ENCODE data around the gene C14orf132.

Gene C14orf132

GRCh38 chr14:96126339-96126782 lies 87.2 kb downstream of the C14orf132 start:
- DNase-seq, result no peak

GRCh38 chr14:96126783-96127271 lies 87.7 kb downstream of the C14orf132 start:
- H4K20me1 ChIP-seq (ENCODE audit: insufficient read depth, low read length), result no peaks in the 10 kb centered on the region
- ATAC-seq (ENCODE audit: insufficient read depth, low read depth) (no peak), DNase-seq (no peak)
- H3K27me3 ChIP-seq (ENCODE audit: insufficient read depth, low read length, poor library complexity), result no peaks in the 10 kb centered on the region
- no peaks in the 10 kb centered on the region for H3K79me2 ChIP-seq (ENCODE audit: insufficient read depth, low read length)
- H3K36me3 ChIP-seq (ENCODE audit: insufficient read depth, low read length), result no peaks in the 10 kb centered on the region
- H3K4me1 ChIP-seq (ENCODE audit: insufficient read depth, low read length), result no peaks in the 10 kb centered on the region
- TF ChIP-seq CTCF (IDR thresholded peaks at IDR 0.05; ENCODE audit: borderline replicate concordance, extremely low read depth, low read length, poor library complexity, severe bottlenecking), result no peak
- no peak for TF ChIP-seq EZH2 (IDR thresholded peaks at IDR 0.05; ENCODE audit: borderline replicate concordance, low read depth, low read length, severe bottlenecking)
- H3K27ac ChIP-seq (ENCODE audit: low read length), result no peak overlapping the region
- no peak overlapping the region for H3K4me3 ChIP-seq (ENCODE audit: low read depth in 1 of 2, low read length in 2 of 2)
- H3K9ac ChIP-seq (ENCODE audit: low read depth, low read length), result no peak overlapping the region
- no peaks in the 10 kb centered on the region for H3K9me3 ChIP-seq (ENCODE audit: insufficient read depth, low read length, severe bottlenecking)
- no peak overlapping the region for H3K4me2 ChIP-seq (ENCODE audit: insufficient read depth, low read length)
- H2AFZ ChIP-seq (ENCODE audit: low read depth, low read length), result no peak overlapping the region

More at GRCh38 chr14:96126339-96126782, 87.2 kb downstream of the C14orf132 start:
- Histone ChIP-seq H2AFZ (ENCODE audit: low read depth, low read length) (no peak overlapping the region), H3K36me3 (ENCODE audit: insufficient read depth, low read length) (no peaks in the 10 kb centered on the region), H3K9me3 (ENCODE audit: insufficient read depth, low read length, severe bottlenecking) (no peaks in the 10 kb centered on the region), H3K79me2 (ENCODE audit: insufficient read depth, low read length) (no peaks in the 10 kb centered on the region), H3K4me1 (ENCODE audit: insufficient read depth, low read length) (no peaks in the 10 kb centered on the region), H4K20me1 (ENCODE audit: insufficient read depth, low read length) (no peaks in the 10 kb centered on the region), H3K9ac (ENCODE audit: low read depth, low read length) (no peak overlapping the region), H3K4me2 (ENCODE audit: insufficient read depth, low read length) (no peak overlapping the region), H3K4me3 (ENCODE audit: low read depth in 1 of 2, low read length in 2 of 2) (no peak overlapping the region), H3K27ac (ENCODE audit: low read length) (no peak overlapping the region), H3K27me3 (ENCODE audit: insufficient read depth, low read length, poor library complexity) (no peaks in the 10 kb centered on the region)
- ATAC-seq (ENCODE audit: insufficient read depth, low read depth), result 0 out of 3 replicates have a peak, but pooled peaks have one; percentile 40
- TF ChIP-seq EZH2 (IDR thresholded peaks at IDR 0.05; ENCODE audit: borderline replicate concordance, low read depth, low read length, severe bottlenecking), result no peak

- Histone ChIP-seq H3K27me3 (ENCODE audit: insufficient read depth, low read length, poor library complexity) (no peaks in the 10 kb centered on the region), H4K20me1 (ENCODE audit: insufficient read depth, low read length) (no peaks in the 10 kb centered on the region), H3K4me3 (ENCODE audit: low read depth in 1 of 2, low read length in 2 of 2) (no peak overlapping the region), H3K27ac (ENCODE audit: low read length) (no peak overlapping the region), H3K4me2 (ENCODE audit: insufficient read depth, low read length) (no peak overlapping the region), H3K4me1 (ENCODE audit: insufficient read depth, low read length) (no peaks in the 10 kb centered on the region), H3K79me2 (ENCODE audit: insufficient read depth, low read length) (no peaks in the 10 kb centered on the region), H3K36me3 (ENCODE audit: insufficient read depth, low read length) (no peaks in the 10 kb centered on the region), H2AFZ (ENCODE audit: low read depth, low read length) (no peak overlapping the region), H3K9me3 (ENCODE audit: insufficient read depth, low read length, severe bottlenecking) (no peaks in the 10 kb centered on the region), H3K9ac (ENCODE audit: low read depth, low read length) (no peak overlapping the region)
- ATAC-seq (ENCODE audit: insufficient read depth, low read depth), result no peak
- TF ChIP-seq EZH2 (IDR thresholded peaks at IDR 0.05; ENCODE audit: borderline replicate concordance, low read depth, low read length, severe bottlenecking) (no peak), CTCF (IDR thresholded peaks at IDR 0.05; ENCODE audit: borderline replicate concordance, extremely low read depth, low read length, poor library complexity, severe bottlenecking) (no peak)
- DNase-seq, result no peak
Measured at GRCh38 chr14:96129128-96129736, 90.1 kb downstream of the C14orf132 start.

- Histone ChIP-seq H3K4me3 (ENCODE audit: low read depth in 1 of 2, low read length in 2 of 2) (no peak overlapping the region), H3K79me2 (ENCODE audit: insufficient read depth, low read length) (no peaks in the 10 kb centered on the region), H3K9me3 (ENCODE audit: insufficient read depth, low read length, severe bottlenecking) (no peaks in the 10 kb centered on the region), H3K9ac (ENCODE audit: low read depth, low read length) (no peak overlapping the region), H4K20me1 (ENCODE audit: insufficient read depth, low read length) (no peaks in the 10 kb centered on the region), H3K4me2 (ENCODE audit: insufficient read depth, low read length) (no peak overlapping the region), H3K27me3 (ENCODE audit: insufficient read depth, low read length, poor library complexity) (no peaks in the 10 kb centered on the region), H3K4me1 (ENCODE audit: insufficient read depth, low read length) (no peaks in the 10 kb centered on the region), H3K36me3 (ENCODE audit: insufficient read depth, low read length) (no peaks in the 10 kb centered on the region), H3K27ac (ENCODE audit: low read length) (no peak overlapping the region), H2AFZ (ENCODE audit: low read depth, low read length) (no peak overlapping the region)
- no peak for ATAC-seq (ENCODE audit: insufficient read depth, low read depth)
- DNase-seq, result no peak
- TF ChIP-seq EZH2 (IDR thresholded peaks at IDR 0.05; ENCODE audit: borderline replicate concordance, low read depth, low read length, severe bottlenecking) (no peak), CTCF (IDR thresholded peaks at IDR 0.05; ENCODE audit: borderline replicate concordance, extremely low read depth, low read length, poor library complexity, severe bottlenecking) (no peak)
Measured at GRCh38 chr14:96130391-96130790, 91.2 kb downstream of the C14orf132 start.
